Right renal cortex interstitium (tissue), 3 donors: ENCODE results near the gene ENOPH1. TPM values are rescaled to one million over a fixed set of nuclear protein-coding genes. Genes with fewer than 3 reads are reported as not detected.
"Not testable (repeated sequence)": the region's sequence is repeated elsewhere in the genome, so short reads cannot be mapped to it uniquely, and the experiment has no call there.

Experiments
- DNase-seq, 3 donors: peaks; one replicate each; pipeline ENCODE4 v3.0.0-alpha.2; 2013; ENCODE audit warnings: low read depth in 3 of 3, low spot score in 2 of 3
- polyA plus RNA-seq, 3 donors: library from polyadenylated mRNA; unstranded; fragments of 120-200 nt; gene quantifications; one replicate each; pipeline ENCODE4 v1.2.1, GENCODE V29; 2013; ENCODE audit not compliant: insufficient read length in 3 of 3

Gene ENOPH1
- polyA plus RNA-seq, 3 donors, result 76.6 to 80.7 (median 77.1) TPM

DNA sequence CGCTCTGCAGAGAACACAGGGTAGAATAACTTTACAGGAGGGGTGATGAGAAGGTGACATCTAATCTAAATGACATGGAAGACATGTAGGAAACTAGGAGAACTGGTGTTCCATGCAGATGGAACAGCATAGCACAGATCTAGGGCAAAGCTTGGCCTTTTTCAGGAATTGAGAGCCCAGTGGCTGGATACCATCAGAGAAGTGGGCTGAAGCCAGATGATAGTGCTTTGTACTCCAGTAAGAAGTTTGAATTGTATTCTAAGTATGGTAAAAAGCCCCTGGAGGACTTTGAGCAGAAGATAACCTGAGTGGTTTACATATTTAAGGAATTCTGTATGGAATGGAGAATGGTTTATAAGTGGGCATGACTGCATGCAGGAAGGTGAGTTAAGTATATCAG lies 32.8 kb downstream of the ENOPH1 start:
- no peak for DNase-seq

GRCh38 chr4:82467471-82467870 lies 37.1 kb downstream of the ENOPH1 start:
- DNase-seq, result no peak

- DNase-seq, result no peak
These were observed 39.5 kb downstream of the ENOPH1 start for GRCh38 chr4:82469791-82470345.

GRCh38 chr4:82473080-82473479 lies 42.7 kb downstream of the ENOPH1 start:
- DNase-seq, result not testable (repeated sequence)

DNA sequence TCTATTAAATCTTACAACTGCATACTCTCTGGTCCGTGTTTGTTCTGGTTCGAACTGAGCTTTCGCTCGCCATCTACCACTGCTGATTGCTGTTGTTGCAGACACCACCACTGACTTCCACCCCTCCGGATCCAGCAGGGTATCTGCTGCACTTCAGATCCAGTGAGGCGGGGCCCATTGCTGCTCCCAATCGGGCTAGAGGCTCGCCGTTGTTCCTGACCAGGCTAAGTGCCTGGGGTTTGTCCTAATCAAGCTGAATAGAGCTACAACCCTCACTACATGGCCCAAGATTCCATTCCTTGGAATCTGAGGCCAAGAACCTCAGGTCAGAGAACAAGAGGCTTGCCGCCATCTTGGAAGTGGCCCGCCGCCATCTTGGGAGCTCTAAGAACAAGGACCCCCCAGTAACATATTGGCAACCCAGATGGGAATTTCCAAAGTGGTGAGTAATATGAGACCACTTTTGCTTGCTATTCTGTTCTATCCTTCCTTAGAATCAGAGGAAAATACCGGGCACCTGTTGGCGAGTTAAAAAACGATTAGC lies 43.3 kb downstream of the ENOPH1 start:
- no peak for DNase-seq

- not testable (repeated sequence) for DNase-seq
These were observed 45.5 kb downstream of the ENOPH1 start for GRCh38 chr4:82475931-82476330.

- not testable (repeated sequence) for DNase-seq
These were observed 47.1 kb downstream of the ENOPH1 start for GRCh38 chr4:82477469-82477868.

GRCh38 chr4:82479562-82479961 lies 49.2 kb downstream of the ENOPH1 start:
- no peak for DNase-seq

- no peak for DNase-seq
These were observed 50.5 kb downstream of the ENOPH1 start for GRCh38 chr4:82480771-82481505.

DNA sequence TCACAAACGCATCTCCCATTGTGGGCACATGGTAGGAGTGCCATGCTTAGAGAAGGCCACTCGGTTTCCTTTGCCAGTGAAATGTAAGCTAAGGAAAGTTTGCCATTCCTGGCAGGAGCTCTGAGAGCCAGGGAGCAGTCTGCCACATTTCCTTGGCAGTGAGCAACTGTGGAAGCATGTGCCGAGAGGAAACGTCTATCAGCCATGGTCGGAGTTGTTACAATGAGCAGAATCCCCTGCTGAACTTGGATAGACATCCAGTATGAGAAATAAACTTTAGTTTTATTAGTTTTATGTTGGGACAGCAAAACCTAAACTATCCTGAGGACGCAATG lies 51.1 kb downstream of the ENOPH1 start:
- no peak for DNase-seq

DNA sequence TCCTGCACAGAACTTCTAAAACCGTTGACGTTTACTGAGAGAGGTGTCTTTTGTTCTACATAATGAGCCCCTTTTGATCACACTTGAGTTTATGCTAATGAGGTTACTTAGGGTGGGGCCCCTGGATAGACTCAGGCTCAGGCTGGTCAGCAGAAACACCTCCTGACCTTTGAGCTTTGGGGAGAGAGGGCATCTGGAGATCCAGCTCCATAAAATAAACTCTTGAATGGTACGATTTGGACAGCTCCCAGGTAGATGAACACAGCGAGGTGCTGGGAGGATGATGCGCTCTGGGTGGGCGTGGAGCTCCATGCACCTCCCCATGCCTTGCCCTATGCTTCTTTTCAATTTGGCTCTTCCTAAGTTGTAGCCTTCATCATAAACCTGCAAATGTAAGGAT lies 52.0 kb downstream of the ENOPH1 start:
- DNase-seq, result no peak

GRCh38 chr4:82484996-82485783 lies 54.8 kb downstream of the ENOPH1 start:
- no peak for DNase-seq

DNA sequence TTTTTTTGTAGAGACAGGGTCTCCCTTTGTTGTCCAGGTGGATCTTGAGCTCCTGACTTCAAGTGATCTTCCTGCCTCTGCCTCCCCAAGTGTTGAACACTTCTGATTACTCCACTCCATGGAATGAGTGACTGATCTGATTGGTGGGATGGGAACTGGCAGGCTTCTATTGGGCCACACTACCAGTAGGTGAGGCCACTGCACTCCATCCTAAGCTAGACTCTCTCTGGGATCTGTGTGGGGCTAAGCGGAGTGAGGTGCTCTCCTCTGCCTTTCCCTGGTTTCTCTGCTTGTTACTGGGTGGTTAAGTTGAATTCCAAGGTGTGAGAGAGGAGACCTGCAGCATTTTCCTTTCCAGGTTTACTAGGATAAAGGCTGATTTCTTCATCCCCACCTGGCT lies 58.7 kb downstream of the ENOPH1 start:
- no peak for DNase-seq

DNA sequence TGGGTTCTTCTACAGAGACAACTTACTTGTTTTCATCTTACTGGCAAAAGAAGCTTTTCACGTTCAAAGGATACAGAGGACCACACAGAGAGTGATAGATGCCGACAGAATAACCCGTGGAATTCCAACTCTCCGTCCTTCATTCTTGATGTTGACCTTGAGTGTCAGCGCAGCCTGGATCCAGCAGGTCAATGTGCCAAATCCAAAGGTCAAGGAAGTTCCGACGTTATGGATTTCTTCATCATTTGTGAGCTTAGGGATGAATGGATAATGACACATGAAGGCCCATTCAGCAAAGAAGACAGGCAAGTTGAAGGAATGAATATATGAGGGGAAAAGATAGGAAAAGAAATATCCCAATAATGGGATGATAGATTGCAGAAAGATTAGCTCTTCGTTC lies 59.6 kb downstream of the ENOPH1 start:
- no peak for DNase-seq

DNA sequence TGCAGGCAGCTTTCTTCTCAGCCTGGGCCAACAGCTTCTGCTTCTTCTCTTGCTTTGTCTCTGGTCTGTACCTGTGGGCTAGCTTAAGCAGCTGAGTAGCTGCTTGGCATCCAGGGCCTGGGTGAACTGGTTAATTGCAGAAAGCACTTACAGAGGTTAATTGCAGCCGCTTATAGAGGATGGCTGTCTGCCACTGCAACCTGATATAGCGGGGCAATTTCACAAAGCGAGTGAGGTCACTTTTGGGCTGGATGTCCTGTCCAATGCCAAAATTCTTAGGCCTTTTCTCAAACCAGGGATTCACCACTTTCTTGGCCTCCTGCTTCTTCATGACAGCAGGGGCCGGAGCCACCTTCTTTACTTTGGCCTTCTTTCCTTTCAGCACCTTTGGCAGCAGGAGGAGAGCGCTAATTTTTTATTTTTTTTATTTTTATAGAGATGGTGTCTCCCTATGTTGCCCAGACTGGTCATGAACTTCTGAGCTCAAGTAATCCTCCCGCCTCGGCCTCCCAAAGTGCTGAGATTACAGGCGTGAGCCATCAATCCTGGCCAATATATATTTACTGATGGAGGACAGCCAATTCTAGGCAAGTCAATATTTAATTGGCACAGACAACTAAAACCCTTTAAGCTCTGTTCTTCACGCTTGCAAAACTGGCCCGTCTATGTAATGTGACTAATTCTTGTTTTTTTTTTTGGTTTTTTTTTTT lies 61.0 kb downstream of the ENOPH1 start:
- no peak for DNase-seq

- no peak for DNase-seq
These were observed 63.5 kb downstream of the ENOPH1 start for GRCh38 chr4:82493721-82494425.

- no peak for DNase-seq
These were observed 65.3 kb downstream of the ENOPH1 start for GRCh38 chr4:82495666-82496065.

- no peak for DNase-seq
These were observed 66.0 kb downstream of the ENOPH1 start for GRCh38 chr4:82496349-82496748.

GRCh38 chr4:82499738-82500434 lies 69.5 kb downstream of the ENOPH1 start:
- DNase-seq, result no peak
